Duodenal mucosa (tissue), 2 donors: Measurements from ENCODE around the gene MTM1.

Experiments used
- H3K27ac ChIP-seq: one replicate; pipeline ENCODE4 v1.7.0; 2013; ENCODE audit warnings: low read depth, low read length
- H3K27me3 ChIP-seq, 2 donors: one replicate each; pipeline ENCODE4 v1.7.0; 2013; ENCODE audit warnings: low read length in 2 of 2, control low read depth in 1 of 2; ENCODE audit not compliant: insufficient read depth in 2 of 2, control insufficient read depth in 1 of 2
- H3K36me3 ChIP-seq, 2 donors: one replicate each; pipeline ENCODE4 v1.7.0; 2013; ENCODE audit warnings: low read length in 2 of 2, control low read depth in 1 of 2; ENCODE audit not compliant: insufficient read depth in 2 of 2, control insufficient read depth in 1 of 2
- H3K4me1 ChIP-seq, 2 donors: one replicate each; pipeline ENCODE4 v1.7.0; 2013; ENCODE audit warnings: low read length in 2 of 2, control low read depth in 1 of 2; ENCODE audit not compliant: insufficient read depth in 2 of 2, control insufficient read depth in 1 of 2
- H3K4me3 ChIP-seq, 2 donors: one replicate each; pipeline ENCODE4 v1.7.0; 2013; ENCODE audit warnings: low read length in 2 of 2, low read depth in 1 of 2
- H3K9ac ChIP-seq, 2 donors: one replicate each; pipeline ENCODE4 v1.7.0; 2013; ENCODE audit warnings: low read length in 2 of 2, low read depth in 1 of 2
- H3K9me3 ChIP-seq, 2 donors: one replicate each; pipeline ENCODE4 v1.7.0; 2013; ENCODE audit warnings: low read length in 2 of 2, control low read depth in 1 of 2; ENCODE audit not compliant: control insufficient read depth in 1 of 2

MTM1 gene

DNA sequence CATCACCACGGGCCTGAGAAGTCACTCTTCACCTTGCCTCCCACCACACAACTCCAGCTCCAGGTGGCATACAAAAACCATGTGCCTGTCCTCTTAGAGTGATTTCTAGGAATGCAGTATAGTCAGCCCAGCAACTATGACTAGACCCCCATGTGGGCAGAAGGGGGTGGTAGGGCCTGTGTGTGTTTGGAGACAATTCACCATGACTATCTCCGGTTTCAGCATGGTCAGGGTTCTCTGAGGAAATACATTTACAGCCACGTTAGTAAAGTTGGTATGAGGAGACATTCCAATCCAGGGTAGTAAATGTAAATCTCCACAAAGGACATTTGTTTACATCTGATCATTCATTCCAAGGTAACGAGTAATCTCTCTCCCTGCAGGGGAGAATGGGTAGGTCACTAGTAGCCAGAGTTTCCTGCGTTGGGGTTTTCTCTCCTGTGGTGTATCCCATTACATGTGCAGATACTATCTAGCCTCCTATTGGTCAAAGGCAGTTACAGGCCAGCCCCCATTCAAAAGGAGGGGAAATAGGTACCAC lies 120.6 kb downstream of the MTM1 start:
- Histone ChIP-seq H3K9ac (no peak overlapping the region), H3K27me3 (no peaks in the 10 kb centered on the region), H3K27ac (no peak overlapping the region)

DNA sequence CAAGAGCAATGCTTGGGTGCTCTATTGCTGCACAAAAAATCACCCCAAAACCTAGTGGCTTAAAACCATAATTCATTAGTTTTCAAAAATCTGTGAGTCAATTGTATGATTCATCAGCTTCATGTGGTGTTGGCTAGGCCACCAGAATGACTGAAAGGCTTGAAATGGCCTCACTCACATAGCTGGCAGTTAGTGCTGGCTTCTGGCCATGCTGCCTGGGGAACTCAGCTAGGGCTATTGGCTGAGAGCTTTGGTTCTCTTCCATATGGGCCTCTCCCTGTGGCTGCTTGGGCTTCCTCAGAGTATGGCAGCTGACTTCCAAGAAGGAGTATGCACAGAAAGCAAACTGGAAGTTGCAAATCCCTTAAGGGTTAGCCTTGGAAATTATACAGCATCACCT lies 121.7 kb downstream of the MTM1 start:
- Histone ChIP-seq H3K4me1 (peaks cover 3 to 11% of the 10 kb centered on the region in 2 donors), H3K9ac (no peak overlapping the region), H3K27ac (no peak overlapping the region), H3K9me3 (no peaks in the 10 kb centered on the region), H3K4me3 (no peak overlapping the region), H3K27me3 (no peaks in the 10 kb centered on the region), H3K36me3 (no peaks in the 10 kb centered on the region)

More for the DNA sequence above, 120.6 kb downstream of the MTM1 start:
- Histone ChIP-seq H3K4me1 (peaks cover 0 to 5% of the 10 kb centered on the region in 2 donors), H3K9me3 (no peaks in the 10 kb centered on the region), H3K36me3 (no peaks in the 10 kb centered on the region), H3K4me3 (no peak overlapping the region)

DNA sequence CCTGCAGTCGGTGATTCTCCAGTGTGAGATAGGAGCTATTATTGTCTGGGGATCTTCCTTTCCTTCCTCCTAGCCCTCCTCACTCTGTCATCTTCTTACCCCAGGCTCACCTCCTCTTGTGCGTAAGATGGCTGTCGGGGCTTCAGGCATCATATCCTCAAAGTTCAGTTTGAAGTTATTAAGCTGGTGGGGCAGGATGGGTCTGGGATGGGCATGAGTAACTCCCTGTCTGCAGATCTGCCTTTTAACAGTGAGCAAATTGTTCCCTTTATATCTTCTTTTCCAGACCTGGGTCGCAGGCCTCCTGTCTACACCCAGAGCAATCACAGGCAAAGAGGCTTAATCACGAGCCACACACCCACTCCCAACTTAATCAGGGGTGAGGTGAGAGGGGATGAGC lies 123.9 kb downstream of the MTM1 start:
- no peaks in the 10 kb centered on the region for H3K27me3 ChIP-seq
- H3K9ac ChIP-seq, result peak overlapping the region in 1 of 2 donors; percentile 63
- H3K4me3 ChIP-seq, result peak overlapping the region; percentile 67 to 72
- H3K9me3 ChIP-seq, result no peaks in the 10 kb centered on the region
- peaks cover 3 to 21% of the 10 kb centered on the region in 2 donors for H3K4me1 ChIP-seq
- H3K27ac ChIP-seq, result no peak overlapping the region
- no peaks in the 10 kb centered on the region for H3K36me3 ChIP-seq

DNA sequence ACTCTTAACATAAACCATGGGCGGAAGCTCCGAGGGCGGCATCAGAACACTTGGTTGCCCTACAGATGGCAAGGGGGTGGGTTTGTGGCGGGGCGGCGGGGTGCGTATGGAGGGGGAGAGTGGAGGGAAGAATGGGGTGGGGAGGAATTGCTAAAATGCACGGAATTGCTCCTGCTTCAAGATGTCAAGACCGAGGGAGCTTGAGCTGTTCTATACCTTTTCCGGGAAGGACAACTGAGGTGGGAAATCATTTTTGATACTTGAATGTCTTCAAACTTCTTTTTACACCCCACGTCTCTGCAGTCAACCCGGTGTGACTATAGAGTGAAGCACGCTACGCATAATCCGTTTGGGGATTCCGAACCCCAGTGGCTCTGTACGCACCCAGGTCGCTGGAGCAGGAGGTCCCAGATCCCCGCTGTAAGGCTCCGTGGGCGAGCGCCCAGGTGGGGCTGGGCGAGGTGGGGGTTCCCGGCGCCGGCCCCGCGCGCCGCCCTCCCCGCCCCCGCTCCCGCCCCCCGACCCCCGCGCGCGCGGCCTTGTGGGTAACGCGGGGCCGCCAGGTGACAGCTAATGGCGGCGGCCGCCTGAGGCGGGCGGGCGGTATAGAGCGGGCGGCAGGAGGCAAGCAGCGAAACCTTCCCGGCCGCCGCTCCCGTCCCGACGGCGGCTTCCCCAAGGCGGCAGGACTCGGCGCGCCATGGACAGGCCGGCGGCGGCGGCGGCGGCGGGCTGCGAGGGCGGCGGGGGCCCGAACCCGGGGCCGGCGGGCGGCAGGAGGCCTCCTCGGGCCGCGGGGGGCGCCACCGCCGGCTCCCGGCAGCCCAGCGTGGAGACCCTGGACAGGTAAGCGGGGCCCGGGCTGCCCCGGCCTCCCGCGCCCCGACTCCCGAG lies 124.7 kb downstream of the MTM1 start, which contains the start of gene MTMR1:
Gene MTMR1 (plus strand): TSS at position 566 of the 894 bp plus-strand sequence. CDS start 135 bp downstream, at position 701.
- Histone ChIP-seq H3K9ac (peak within 1 kb of the TSS; percentile 65 to 72), H3K27me3 (no peaks in the 10 kb centered on the region), H3K9me3 (no peaks in the 10 kb centered on the region), H3K4me3 (peak within 1 kb of the TSS; percentile 73 to 79), H3K27ac (peak within 1 kb of the TSS; percentile 66), H3K4me1 (peaks cover 3 to 21% of the 10 kb centered on the region in 2 donors), H3K36me3 (no peaks in the 10 kb centered on the region)

DNA sequence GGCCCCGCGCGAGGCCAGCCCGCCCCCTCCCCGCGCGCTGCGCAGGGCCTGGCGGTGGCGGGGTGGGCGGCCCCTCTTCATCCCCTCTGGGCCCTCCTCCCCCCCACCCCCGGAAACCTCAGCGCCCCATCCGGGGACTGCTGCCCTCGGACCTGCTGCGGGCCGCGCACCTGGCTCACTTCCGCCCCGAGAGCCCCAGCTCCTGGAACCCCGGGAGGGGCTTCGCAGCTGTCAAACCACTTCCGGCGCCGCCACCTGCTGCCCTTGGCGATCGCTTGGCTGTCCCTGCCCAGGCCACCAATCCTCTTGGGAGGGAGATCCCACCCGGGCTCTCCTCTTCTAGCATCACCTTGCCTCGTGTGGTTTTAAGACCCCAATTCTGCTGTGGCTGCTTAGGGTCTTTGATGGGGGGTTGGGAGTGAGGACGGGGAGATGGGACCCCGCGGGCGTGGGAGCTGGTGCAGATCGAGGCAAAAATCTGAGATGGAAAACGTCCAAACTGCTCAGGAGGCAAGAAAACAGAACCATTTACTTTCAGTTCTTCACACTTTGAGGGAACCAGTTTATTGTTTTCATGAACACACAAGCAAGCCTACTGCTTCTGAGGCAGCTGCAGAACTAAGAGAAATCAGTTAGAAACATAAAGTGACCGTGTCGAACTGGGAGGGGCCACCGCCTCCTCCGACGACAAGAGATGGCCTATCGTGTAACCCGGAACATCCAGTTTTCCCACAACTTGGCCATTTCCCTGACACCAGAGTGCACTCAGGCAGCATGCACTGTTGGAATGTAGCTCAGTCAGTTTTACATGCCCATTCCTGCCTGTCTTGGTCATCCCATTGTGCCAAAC lies 125.5 kb downstream of the MTM1 start:
- H3K27me3 ChIP-seq, result no peaks in the 10 kb centered on the region
- H3K27ac ChIP-seq, result peak overlapping the region; percentile 66
- H3K36me3 ChIP-seq, result no peaks in the 10 kb centered on the region
- H3K4me1 ChIP-seq, result peaks cover 3 to 21% of the 10 kb centered on the region in 2 donors
- H3K9me3 ChIP-seq, result no peaks in the 10 kb centered on the region
- peak overlapping the region; percentile 73 to 79 for H3K4me3 ChIP-seq
- peak overlapping the region; percentile 65 to 72 for H3K9ac ChIP-seq

DNA sequence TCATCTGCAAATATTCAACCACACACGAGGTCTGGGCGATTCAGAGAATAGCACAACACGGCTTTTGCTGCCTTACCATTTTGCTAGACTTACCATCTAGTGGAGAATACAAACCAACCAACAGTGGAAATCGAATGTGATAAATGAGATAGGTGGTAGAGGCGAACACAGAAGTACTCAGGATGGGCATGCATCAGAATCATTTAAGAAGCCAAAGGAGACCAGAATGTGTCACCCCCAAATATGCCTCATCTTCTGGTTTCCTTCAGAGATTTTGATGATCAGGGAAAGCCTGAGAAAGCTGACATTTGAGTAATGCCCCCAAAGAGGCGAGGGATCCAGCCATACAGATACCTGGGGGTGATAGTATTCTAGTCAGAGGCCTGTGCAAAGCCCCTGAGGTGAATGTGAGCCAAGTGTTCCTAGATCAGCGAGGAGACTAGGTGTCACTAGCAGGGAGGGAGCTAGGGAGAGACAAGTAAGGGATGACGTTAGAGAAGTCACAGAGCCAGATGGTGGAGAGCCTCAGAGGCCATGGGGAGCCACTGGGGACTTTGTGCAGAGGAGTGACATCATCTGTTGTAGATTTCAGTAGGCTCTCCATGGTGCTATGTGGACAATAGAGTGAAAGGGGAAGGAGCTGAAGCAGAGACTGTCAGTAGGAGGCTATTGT lies 126.5 kb downstream of the MTM1 start:
- Histone ChIP-seq H3K9ac (no peak overlapping the region), H3K4me3 (peak overlapping the region; percentile 8 to 9), H3K36me3 (no peaks in the 10 kb centered on the region), H3K27ac (no peak overlapping the region), H3K27me3 (no peaks in the 10 kb centered on the region), H3K4me1 (peaks cover 3 to 21% of the 10 kb centered on the region in 2 donors), H3K9me3 (no peaks in the 10 kb centered on the region)

DNA sequence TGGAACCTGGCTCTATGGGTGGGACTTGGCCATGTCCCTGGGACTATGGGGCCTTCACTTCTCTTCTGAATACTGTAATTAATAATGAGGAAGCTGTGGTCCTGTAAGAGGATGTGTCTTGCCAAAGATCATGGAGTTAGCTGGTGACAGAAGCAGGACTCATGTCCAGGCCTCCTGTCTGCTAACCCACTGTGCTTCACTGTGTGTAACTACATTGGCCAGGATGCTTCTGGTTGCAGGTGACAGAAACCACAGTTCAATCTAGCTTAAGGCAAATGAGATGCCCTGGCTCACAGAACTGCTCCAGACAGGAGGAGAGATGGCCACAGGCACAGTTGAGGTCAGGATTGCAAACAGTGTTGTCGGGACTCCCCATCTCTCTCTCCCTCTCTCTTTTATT lies 127.9 kb downstream of the MTM1 start:
- Histone ChIP-seq H3K9ac (no peak overlapping the region), H3K36me3 (peaks cover 0 to 6% of the 10 kb centered on the region in 2 donors), H3K27ac (no peak overlapping the region), H3K9me3 (no peaks in the 10 kb centered on the region), H3K4me3 (no peak overlapping the region), H3K27me3 (no peaks in the 10 kb centered on the region), H3K4me1 (peaks cover 3 to 21% of the 10 kb centered on the region in 2 donors)

DNA sequence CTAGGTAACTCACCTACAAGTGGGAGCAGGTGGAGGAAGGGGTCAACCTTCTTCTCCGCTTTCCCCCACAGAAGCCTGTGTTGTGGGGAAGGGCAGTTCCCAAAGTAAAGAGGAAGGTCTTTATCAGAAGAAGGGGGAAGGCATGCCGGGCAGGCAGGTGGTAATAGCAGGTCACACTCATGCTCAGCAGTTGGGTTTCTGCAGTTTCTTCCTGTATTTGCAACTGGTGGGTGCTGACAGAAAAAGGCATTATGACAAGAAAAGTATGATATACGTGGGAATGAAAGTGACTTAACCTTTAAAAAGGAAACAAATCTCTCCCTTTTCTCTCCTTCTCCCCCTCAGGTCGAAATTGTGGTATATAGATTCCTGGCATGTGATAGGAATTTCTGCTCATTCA lies 128.4 kb downstream of the MTM1 start:
- peaks cover 0 to 11% of the 10 kb centered on the region in 2 donors for H3K36me3 ChIP-seq
- no peaks in the 10 kb centered on the region for H3K27me3 ChIP-seq
- H3K4me1 ChIP-seq, result peaks cover 3 to 21% of the 10 kb centered on the region in 2 donors
- H3K9ac ChIP-seq, result no peak overlapping the region
- no peak overlapping the region for H3K4me3 ChIP-seq
- H3K9me3 ChIP-seq, result no peaks in the 10 kb centered on the region
- H3K27ac ChIP-seq, result no peak overlapping the region

DNA sequence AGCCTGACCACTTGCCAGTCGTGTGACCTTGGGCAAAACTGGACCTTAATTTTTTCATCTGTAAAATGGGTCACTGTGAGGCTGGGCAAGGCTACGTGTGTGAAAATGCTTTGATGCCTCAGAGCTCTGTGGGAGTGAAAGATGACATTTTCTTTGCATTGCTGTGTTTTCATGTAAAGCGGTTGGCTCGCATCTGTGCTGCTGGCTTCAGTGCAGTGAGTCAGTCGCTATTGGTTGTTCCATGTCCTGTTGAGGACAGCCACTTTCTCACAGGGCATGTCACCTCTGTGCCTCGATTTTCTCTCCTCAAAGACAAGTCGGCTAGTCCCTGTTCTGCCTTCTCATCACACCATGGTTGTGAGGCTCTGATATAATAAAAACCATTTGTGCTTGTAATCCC lies 129.2 kb downstream of the MTM1 start:
- Histone ChIP-seq H3K27ac (no peak overlapping the region), H3K4me3 (no peak overlapping the region), H3K9me3 (no peaks in the 10 kb centered on the region), H3K9ac (no peak overlapping the region), H3K36me3 (peaks cover 0 to 11% of the 10 kb centered on the region in 2 donors), H3K27me3 (no peaks in the 10 kb centered on the region), H3K4me1 (peaks cover 3 to 16% of the 10 kb centered on the region in 2 donors)
